HG03457 (cell line): ENCODE results near the gene CMIP.
"Not testable (repeated sequence)": the region's sequence is repeated elsewhere in the genome, so short reads cannot be mapped to it uniquely, and the experiment has no call there.

ENCODE experiments used
- ATAC-seq: cut with Tn5 transposase; IDR thresholded peaks from one replicate; pipeline ENCODE4 v1.9.1; 2021; ENCODE audit warnings: moderate number of reproducible peaks; ENCODE audit not compliant: unreplicated experiment

CMIP gene

GRCh38 chr16:81575834-81576233 is 131.2 kb downstream of the CMIP start:
- no peak for ATAC-seq

GRCh38 chr16:81576696-81577095 is 132.1 kb downstream of the CMIP start:
- no peak for ATAC-seq

- not testable (repeated sequence) for ATAC-seq
These were observed 132.7 kb downstream of the CMIP start for GRCh38 chr16:81577272-81577671.

GRCh38 chr16:81578076-81578475 is 133.5 kb downstream of the CMIP start:
- ATAC-seq = no peak

- ATAC-seq = no peak
These were observed 134.2 kb downstream of the CMIP start for GRCh38 chr16:81578636-81579413.

- no peak for ATAC-seq
These were observed 136.5 kb downstream of the CMIP start for GRCh38 chr16:81581107-81581506.

- no peak for ATAC-seq
These were observed 138.2 kb downstream of the CMIP start for GRCh38 chr16:81582655-81583441.

GRCh38 chr16:81583893-81584631 is 139.5 kb downstream of the CMIP start:
- ATAC-seq = no peak

GRCh38 chr16:81585785-81586184 is 141.2 kb downstream of the CMIP start:
- no peak for ATAC-seq

GRCh38 chr16:81586417-81586816 is 141.8 kb downstream of the CMIP start:
- no peak for ATAC-seq

GRCh38 chr16:81586977-81587625 is 142.5 kb downstream of the CMIP start:
- no peak for ATAC-seq

- no peak for ATAC-seq
These were observed 143.1 kb downstream of the CMIP start for GRCh38 chr16:81587626-81588160.

- no peak for ATAC-seq
These were observed 143.9 kb downstream of the CMIP start for GRCh38 chr16:81588326-81589081.

GRCh38 chr16:81589975-81590650 is 145.5 kb downstream of the CMIP start:
- no peak for ATAC-seq

- no peak for ATAC-seq
These were observed 146.3 kb downstream of the CMIP start for GRCh38 chr16:81590714-81591544.

- no peak for ATAC-seq
These were observed 146.9 kb downstream of the CMIP start for GRCh38 chr16:81591545-81591870.

GRCh38 chr16:81592353-81592866 is 147.8 kb downstream of the CMIP start:
- no peak for ATAC-seq

- ATAC-seq = no peak
These were observed 148.9 kb downstream of the CMIP start for GRCh38 chr16:81593481-81593880.
